Measurements from ENCODE around the gene RRAGD. TPM values are rescaled to one million over a fixed set of nuclear protein-coding genes. Genes with fewer than 3 reads are reported as not detected.

RRAGD gene
- 35.4 and 36.0 TPM in 2 replicates for total RNA-seq

GRCh38 chr6:89412071-89413005, at the start of gene RRAGD:
Gene RRAGD, minus strand, starts transcription at chr6:89412273. Its CDS starts 280 bp downstream, at chr6:89411993.
- H3K4me3 ChIP-seq (ENCODE audit: low read depth, low read length) = peak within 1 kb of the TSS; percentile 67
- DNase-seq (ENCODE audit: low read depth) = no peak
- no peaks in the 10 kb centered on the region for H3K36me3 ChIP-seq (ENCODE audit: control insufficient read depth, insufficient read depth, low read length)
- TF ChIP-seq CTCF (IDR thresholded peaks at IDR 0.05; ENCODE audit: insufficient read depth, low read length, poor library complexity, severe bottlenecking) = no peak
- H3K27me3 ChIP-seq (ENCODE audit: control insufficient read depth, insufficient read depth, low read length) = no peaks in the 10 kb centered on the region

- H3K4me3 ChIP-seq (ENCODE audit: low read depth, low read length) = no peak overlapping the region
- DNase-seq (ENCODE audit: low read depth) = no peak
- no peaks in the 10 kb centered on the region for H3K36me3 ChIP-seq (ENCODE audit: control insufficient read depth, insufficient read depth, low read length)
- TF ChIP-seq CTCF (IDR thresholded peaks at IDR 0.05; ENCODE audit: insufficient read depth, low read length, poor library complexity, severe bottlenecking) = no peak
- H3K27me3 ChIP-seq (ENCODE audit: control insufficient read depth, insufficient read depth, low read length) = no peaks in the 10 kb centered on the region
These were observed 48.6 kb upstream of the RRAGD start for GRCh38 chr6:89460713-89461112.

- Histone ChIP-seq H3K36me3 (ENCODE audit: control insufficient read depth, insufficient read depth, low read length) (no peaks in the 10 kb centered on the region), H3K4me3 (ENCODE audit: low read depth, low read length) (no peak overlapping the region), H3K27me3 (ENCODE audit: control insufficient read depth, insufficient read depth, low read length) (no peaks in the 10 kb centered on the region)
- no peak for DNase-seq (ENCODE audit: low read depth)
- no peak for TF ChIP-seq CTCF (IDR thresholded peaks at IDR 0.05; ENCODE audit: insufficient read depth, low read length, poor library complexity, severe bottlenecking)
These were observed 47.4 kb upstream of the RRAGD start for GRCh38 chr6:89459501-89459900.

GRCh38 chr6:89458704-89459103, 46.6 kb upstream of the RRAGD start:
- DNase-seq (ENCODE audit: low read depth) = no peak
- TF ChIP-seq CTCF (IDR thresholded peaks at IDR 0.05; ENCODE audit: insufficient read depth, low read length, poor library complexity, severe bottlenecking) = no peak
- Histone ChIP-seq H3K27me3 (ENCODE audit: control insufficient read depth, insufficient read depth, low read length) (no peaks in the 10 kb centered on the region), H3K36me3 (ENCODE audit: control insufficient read depth, insufficient read depth, low read length) (no peaks in the 10 kb centered on the region), H3K4me3 (ENCODE audit: low read depth, low read length) (no peak overlapping the region)

GRCh38 chr6:89454300-89454699, 42.2 kb upstream of the RRAGD start:
- no peak for DNase-seq (ENCODE audit: low read depth)
- Histone ChIP-seq H3K4me3 (ENCODE audit: low read depth, low read length) (no peak overlapping the region), H3K27me3 (ENCODE audit: control insufficient read depth, insufficient read depth, low read length) (no peaks in the 10 kb centered on the region), H3K36me3 (ENCODE audit: control insufficient read depth, insufficient read depth, low read length) (no peaks in the 10 kb centered on the region)
- TF ChIP-seq CTCF (IDR thresholded peaks at IDR 0.05; ENCODE audit: insufficient read depth, low read length, poor library complexity, severe bottlenecking) = no peak
